ENCODE results near the gene MICAL2. TPM values are rescaled to one million over a fixed set of nuclear protein-coding genes. Genes with fewer than 3 reads are reported as not detected.

MICAL2 gene
- total RNA-seq, 1 donor from 2014 or later: 21.7 TPM

DNA sequence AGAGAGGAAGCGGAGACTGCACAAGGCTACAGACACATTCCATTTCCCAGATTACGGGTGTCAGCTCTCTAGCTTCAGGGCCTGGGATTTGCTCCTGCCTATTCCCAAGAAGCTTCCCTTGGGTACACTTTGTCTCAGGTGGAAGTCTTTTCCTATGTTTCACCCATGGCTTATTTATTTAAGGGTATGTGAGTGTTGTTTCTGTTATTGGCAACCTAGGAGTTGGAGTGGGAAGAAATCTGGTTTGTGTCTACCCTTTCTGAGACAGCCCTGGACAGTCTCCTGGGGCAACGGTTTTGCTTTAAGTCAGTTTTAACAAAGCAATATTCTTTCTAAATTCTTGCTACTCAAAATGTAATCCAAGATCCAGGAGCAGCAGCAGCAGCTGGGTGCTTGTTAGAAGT lies 127.0 kb downstream of the MICAL2 start:
- no peak overlapping the region for H3K27ac Mint-ChIP-seq (ENCODE audit: unreplicated experiment)
- H3K4me3 Mint-ChIP-seq (ENCODE audit: unreplicated experiment): no peak overlapping the region
- TF ChIP-seq, protein P1, sequence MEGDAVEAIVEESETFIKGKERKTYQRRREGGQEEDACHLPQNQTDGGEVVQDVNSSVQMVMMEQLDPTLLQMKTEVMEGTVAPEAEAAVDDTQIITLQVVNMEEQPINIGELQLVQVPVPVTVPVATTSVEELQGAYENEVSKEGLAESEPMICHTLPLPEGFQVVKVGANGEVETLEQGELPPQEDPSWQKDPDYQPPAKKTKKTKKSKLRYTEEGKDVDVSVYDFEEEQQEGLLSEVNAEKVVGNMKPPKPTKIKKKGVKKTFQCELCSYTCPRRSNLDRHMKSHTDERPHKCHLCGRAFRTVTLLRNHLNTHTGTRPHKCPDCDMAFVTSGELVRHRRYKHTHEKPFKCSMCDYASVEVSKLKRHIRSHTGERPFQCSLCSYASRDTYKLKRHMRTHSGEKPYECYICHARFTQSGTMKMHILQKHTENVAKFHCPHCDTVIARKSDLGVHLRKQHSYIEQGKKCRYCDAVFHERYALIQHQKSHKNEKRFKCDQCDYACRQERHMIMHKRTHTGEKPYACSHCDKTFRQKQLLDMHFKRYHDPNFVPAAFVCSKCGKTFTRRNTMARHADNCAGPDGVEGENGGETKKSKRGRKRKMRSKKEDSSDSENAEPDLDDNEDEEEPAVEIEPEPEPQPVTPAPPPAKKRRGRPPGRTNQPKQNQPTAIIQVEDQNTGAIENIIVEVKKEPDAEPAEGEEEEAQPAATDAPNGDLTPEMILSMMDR (IDR thresholded peaks at IDR 0.05; ENCODE audit: unreplicated experiment): no peak
- peaks cover 4% of the 10 kb centered on the region for H3K4me1 Mint-ChIP-seq (ENCODE audit: unreplicated experiment)
- H3K27me3 Mint-ChIP-seq (ENCODE audit: unreplicated experiment): peaks cover 13% of the 10 kb centered on the region
- DNase-seq (ENCODE audit: low spot score): no peak
- peaks cover 3% of the 10 kb centered on the region for H3K36me3 Mint-ChIP-seq (ENCODE audit: low read depth, unreplicated experiment)
- H3K9me3 Mint-ChIP-seq (ENCODE audit: unreplicated experiment): no peaks in the 10 kb centered on the region

GRCh38 chr11:12238420-12238819 lies 128.0 kb downstream of the MICAL2 start:
- no peak for DNase-seq (ENCODE audit: low spot score)
- Mint-ChIP-seq H3K27me3 (ENCODE audit: unreplicated experiment) (peaks cover 13% of the 10 kb centered on the region), H3K9me3 (ENCODE audit: unreplicated experiment) (no peaks in the 10 kb centered on the region), H3K4me1 (ENCODE audit: unreplicated experiment) (peaks cover 9% of the 10 kb centered on the region), H3K27ac (ENCODE audit: unreplicated experiment) (no peak overlapping the region), H3K36me3 (ENCODE audit: low read depth, unreplicated experiment) (peaks cover 3% of the 10 kb centered on the region), H3K4me3 (ENCODE audit: unreplicated experiment) (no peak overlapping the region)
- TF ChIP-seq, protein P1 (IDR thresholded peaks at IDR 0.05; ENCODE audit: unreplicated experiment): no peak

- Mint-ChIP-seq H3K27ac (ENCODE audit: unreplicated experiment) (no peak overlapping the region), H3K36me3 (ENCODE audit: low read depth, unreplicated experiment) (peaks cover 3% of the 10 kb centered on the region), H3K4me3 (ENCODE audit: unreplicated experiment) (no peak overlapping the region), H3K4me1 (ENCODE audit: unreplicated experiment) (peaks cover 9% of the 10 kb centered on the region), H3K27me3 (ENCODE audit: unreplicated experiment) (peaks cover 14% of the 10 kb centered on the region), H3K9me3 (ENCODE audit: unreplicated experiment) (no peaks in the 10 kb centered on the region)
- DNase-seq (ENCODE audit: low spot score): no peak
- TF ChIP-seq, protein P1 (IDR thresholded peaks at IDR 0.05; ENCODE audit: unreplicated experiment): no peak
These were observed 129.0 kb downstream of the MICAL2 start for GRCh38 chr11:12239396-12239795.

GRCh38 chr11:12239804-12240371 lies 129.5 kb downstream of the MICAL2 start:
- no peak overlapping the region for H3K4me3 Mint-ChIP-seq (ENCODE audit: unreplicated experiment)
- H3K27ac Mint-ChIP-seq (ENCODE audit: unreplicated experiment): no peak overlapping the region
- peaks cover 13% of the 10 kb centered on the region for H3K27me3 Mint-ChIP-seq (ENCODE audit: unreplicated experiment)
- peaks cover 3% of the 10 kb centered on the region for H3K36me3 Mint-ChIP-seq (ENCODE audit: low read depth, unreplicated experiment)
- TF ChIP-seq, protein P1 (IDR thresholded peaks at IDR 0.05; ENCODE audit: unreplicated experiment): no peak
- H3K4me1 Mint-ChIP-seq (ENCODE audit: unreplicated experiment): peaks cover 9% of the 10 kb centered on the region
- H3K9me3 Mint-ChIP-seq (ENCODE audit: unreplicated experiment): no peaks in the 10 kb centered on the region
- DNase-seq (ENCODE audit: low spot score): no peak

GRCh38 chr11:12240677-12241076 lies 130.3 kb downstream of the MICAL2 start:
- Mint-ChIP-seq H3K36me3 (ENCODE audit: low read depth, unreplicated experiment) (peaks cover 3% of the 10 kb centered on the region), H3K4me3 (ENCODE audit: unreplicated experiment) (no peak overlapping the region), H3K9me3 (ENCODE audit: unreplicated experiment) (no peaks in the 10 kb centered on the region), H3K4me1 (ENCODE audit: unreplicated experiment) (peaks cover 9% of the 10 kb centered on the region), H3K27me3 (ENCODE audit: unreplicated experiment) (peaks cover 13% of the 10 kb centered on the region), H3K27ac (ENCODE audit: unreplicated experiment) (no peak overlapping the region)
- TF ChIP-seq, protein P1 (IDR thresholded peaks at IDR 0.05; ENCODE audit: unreplicated experiment): no peak
- no peak for DNase-seq (ENCODE audit: low spot score)
